Measurements from ENCODE around the gene ABCB4.

ABCB4 gene

DNA sequence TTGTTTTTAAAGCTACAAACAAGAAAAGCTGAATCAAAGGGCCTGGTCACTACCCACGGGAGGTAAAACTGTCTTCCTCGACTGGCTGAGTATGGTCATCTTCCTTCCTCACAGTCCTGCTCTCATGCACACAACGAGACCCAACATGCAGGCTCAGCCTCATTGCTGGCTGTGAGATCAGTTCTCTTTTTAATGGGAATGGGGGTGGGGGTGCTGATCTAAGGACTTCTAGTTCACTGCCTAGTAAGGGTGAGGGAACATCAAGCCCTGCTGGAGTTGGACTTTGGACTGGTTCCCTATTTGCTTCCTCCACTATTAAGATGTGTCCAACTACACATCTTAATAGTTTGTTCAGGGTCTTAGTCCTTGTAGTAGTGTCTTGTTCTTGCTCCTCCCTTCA is 48.2 kb downstream of the ABCB4 start:
- in situ Hi-C loops (cut with MboI; ENCODE audit: low sequenced_read_pairs), result no loop called here

DNA sequence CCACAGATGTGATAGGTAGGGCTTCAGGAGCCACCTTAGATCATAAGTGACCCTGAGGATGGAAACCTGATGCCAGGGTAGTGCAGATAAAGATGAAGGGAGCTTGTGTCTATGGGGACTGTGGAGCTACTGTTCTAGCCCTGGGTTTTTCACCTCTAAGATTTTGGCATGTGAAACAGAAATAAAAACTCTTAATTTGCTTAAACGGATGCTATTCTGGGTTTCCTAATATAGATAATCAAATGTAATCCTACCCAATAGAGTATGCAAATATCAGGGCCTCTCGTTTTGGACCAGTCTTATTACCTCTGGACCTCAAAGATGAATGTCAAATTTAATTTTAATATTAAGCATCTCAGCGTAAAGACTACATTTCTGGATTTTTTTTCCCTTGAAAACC is 49.3 kb downstream of the ABCB4 start:
- in situ Hi-C loops (cut with MboI; ENCODE audit: low sequenced_read_pairs), result no loop called here

- in situ Hi-C loops (cut with MboI; ENCODE audit: low sequenced_read_pairs), result no loop called here
These were observed 51.4 kb downstream of the ABCB4 start for GRCh38 chr7:87424075-87424474.

GRCh38 chr7:87420173-87420572 is 55.3 kb downstream of the ABCB4 start:
- in situ Hi-C loops (cut with MboI; ENCODE audit: low sequenced_read_pairs), result no loop called here

DNA sequence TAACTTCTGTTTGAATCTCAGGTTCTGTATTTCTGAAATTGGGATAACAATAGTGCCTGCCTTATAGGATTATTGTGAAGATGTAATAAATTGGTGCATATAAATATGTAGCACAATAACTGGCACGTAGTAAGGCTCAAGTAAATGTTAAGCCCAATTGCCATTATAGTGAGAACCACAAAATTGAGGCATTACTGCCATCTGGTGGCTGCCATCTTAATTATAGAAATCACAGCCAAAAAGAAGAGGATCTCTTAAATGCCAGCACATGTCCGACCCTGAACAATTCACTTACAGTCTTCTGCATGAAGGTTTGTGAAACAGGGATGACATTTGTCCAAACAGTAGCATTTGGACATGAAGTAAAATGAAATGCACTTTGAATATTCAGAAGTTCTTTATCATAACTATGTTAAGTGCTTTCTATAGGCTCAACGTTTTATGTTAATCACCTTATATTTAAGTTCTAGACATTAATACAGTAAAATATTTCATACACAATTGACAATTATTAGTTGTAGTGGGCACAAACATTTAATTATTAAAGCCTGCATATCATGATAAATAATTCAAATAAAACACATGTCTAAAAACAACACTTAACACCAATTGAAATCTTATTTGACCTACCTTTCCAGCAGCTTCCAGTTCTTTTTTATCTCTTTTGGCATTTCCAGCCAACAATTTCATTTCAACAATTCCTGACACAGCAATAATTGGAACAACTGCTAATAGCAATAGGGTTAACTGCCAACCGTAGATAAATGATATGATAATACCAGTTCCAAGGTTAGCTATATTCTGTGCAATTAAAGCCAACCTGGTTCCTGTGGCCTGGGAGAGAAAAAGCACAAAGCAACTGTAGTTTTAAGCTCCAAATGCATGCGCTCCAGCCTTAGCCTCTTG is 58.5 kb downstream of the ABCB4 start:
- in situ Hi-C loops (cut with MboI; ENCODE audit: low sequenced_read_pairs), result no loop called here

DNA sequence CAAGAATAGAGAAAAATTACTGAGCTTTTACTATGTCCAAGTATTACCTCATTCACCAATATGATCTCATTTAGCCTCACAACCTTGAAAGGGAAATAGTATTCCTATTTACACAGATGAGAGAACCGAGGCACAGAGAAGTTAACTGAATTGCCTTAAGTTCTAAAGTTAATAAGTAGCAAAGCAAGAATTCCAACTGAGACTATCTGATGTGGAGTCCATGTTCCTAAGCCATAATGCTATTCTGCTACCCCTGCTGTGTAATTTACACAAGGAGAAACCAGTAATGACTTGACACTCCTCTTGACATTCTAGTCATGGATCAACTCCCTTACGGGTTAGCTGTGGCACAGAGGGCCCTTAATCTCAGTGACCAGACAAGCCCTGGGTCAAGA is 60.7 kb downstream of the ABCB4 start:
- in situ Hi-C loops (cut with MboI; ENCODE audit: low sequenced_read_pairs), result no loop called here

DNA sequence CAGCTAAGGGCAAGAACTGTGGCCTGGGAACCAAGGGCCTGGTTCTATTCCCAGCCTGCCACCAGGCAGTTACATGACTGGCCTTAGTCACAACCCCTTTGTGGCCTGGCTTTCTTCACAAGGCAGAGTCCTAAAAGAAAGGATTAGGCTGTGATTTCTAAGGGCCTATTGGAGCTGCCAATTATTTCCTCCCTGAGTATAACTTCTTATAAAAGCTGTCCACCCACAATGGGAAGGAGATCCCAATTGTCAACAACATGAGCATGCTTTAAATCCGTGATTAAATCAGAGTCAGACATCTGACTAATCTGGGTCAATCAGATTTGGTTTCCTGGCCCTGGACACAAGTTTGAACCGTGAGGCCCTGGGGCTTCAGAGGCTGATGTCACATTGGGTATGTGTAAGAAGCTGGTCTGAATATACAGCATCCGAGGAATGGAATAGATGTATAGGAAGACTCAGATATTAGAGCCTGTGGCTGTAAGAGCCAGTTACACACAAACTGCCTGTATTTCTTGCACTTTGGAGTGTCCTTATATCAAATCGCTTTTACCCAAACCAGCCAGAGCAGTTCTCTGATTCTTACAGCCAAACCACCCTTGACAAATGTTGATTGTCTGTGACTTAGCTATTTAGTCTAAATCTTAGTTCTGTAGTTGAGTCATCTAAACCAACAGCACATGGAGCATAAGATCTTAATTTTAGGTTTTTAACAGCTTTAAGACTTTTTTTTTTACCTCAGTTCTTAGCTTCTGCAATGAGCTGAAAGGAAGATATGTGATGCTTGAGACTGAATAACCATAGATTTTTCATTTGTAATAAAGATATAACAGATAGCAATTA is 61.3 kb downstream of the ABCB4 start:
- in situ Hi-C loops (cut with MboI; ENCODE audit: low sequenced_read_pairs), result no loop called here

DNA sequence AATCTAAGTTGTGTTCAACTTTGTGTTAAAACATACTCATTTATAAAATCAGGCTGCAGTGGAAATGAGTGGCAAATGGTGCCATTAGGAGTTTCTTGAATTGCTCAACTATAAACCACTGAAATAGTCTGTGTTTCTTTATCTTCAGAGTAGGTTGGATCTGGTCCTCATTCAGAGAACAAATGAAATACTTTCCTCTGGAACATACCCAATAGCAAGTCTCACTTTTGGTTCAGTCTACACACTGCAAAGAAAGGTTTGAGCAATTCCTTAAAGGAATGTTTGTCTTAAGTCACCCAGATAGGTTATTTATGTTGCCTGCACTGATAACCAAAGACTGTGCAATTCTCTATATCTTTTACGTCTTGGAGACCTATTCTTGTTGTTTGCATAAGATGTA is 62.5 kb downstream of the ABCB4 start:
- in situ Hi-C loops (cut with MboI; ENCODE audit: low sequenced_read_pairs), result no loop called here

DNA sequence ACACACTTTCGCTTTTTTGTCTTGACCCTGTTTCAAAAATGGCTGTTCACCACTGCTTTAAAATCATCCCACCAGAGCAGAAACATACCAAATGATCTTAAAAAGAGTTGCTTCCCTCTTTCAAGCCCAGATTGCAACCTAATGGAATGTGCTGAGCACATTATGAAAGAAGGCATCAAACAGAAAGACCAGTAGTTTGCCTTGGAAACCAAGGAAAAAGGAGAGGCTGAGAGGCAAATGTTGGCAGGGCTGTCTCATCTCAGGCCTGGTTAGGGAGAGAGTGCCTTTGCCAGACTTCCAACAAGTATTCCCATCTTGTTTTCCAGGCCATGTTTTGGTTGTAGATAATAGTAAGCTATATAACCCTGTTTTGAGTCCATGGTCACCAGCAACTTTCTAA is 64.3 kb downstream of the ABCB4 start:
- in situ Hi-C loops (cut with MboI; ENCODE audit: low sequenced_read_pairs), result no loop called here

DNA sequence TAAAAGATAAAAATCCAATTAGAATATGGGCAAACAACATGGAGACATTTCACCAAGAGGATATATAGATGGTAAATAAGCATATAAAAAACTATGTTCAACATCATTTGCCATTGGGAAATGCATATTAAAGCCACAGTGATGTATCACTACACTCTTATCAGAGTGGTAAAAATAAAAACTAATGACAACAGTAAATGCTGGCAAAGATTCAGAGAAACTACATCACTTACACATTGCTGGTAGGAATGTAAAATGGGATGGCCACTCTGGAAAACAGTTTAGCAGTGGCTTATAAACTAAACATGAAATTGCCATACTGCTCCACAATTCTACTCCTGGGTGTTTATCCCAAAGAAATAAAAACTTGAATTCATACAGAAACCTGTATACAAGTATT is 70.8 kb downstream of the ABCB4 start:
- in situ Hi-C loops (cut with MboI; ENCODE audit: low sequenced_read_pairs), result no loop called here

DNA sequence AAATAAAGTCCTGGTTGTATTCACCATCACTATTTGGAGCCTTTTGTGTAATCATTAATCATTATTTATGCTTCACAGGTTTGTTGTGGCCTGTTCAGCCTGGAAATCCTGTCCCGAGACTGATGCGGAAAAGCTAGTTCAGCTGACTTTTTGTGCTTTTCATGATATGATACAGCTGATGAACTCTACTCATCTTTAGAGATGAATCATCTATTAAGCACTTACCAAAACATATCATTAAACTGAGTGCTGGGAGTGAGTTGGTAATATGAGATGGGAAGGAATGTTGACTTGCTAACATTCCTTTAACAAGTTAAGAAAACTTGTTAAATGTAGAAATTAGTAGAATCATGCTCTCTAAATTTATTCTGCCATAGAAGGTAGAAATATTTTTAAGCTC is 77.0 kb downstream of the ABCB4 start:
- in situ Hi-C loops (cut with MboI; ENCODE audit: low sequenced_read_pairs), result no loop called here

GRCh38 chr7:87395442-87396020 is 79.9 kb downstream of the ABCB4 start:
- in situ Hi-C loops (cut with MboI; ENCODE audit: low sequenced_read_pairs), result no loop called here

DNA sequence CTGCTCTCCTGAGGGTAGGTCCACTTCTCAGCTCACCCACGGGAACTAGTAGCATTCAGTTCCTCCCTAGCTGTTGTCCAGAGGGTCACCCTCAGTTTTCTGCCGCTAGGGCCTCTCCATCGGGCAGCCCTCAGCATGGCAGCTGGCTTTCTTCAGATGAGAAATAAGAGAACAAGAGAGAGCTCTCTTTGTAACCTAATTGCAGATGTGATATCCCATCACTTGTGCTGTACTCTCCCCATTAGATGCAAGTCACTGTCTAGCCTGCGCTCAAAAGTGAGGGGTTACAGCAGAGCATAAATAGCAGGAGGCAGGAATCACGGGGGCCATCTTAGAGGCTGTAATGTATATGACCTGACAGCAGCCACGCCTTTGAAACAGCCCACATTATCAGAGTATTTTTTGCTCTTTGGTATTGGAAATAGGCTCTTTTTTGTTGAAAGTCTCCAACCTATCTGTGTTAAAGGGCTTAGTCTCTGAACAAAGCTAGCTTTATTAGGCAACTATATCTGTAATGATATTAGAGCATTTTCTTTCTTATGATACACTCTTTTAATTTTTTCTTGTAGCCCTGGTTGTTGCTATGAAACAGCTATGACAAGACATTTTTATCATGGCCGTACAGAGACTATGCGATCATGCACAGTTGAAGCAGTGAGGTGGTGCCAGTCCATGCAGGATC is 84.3 kb downstream of the ABCB4 start:
- in situ Hi-C loops (cut with MboI; ENCODE audit: low sequenced_read_pairs), result no loop called here

DNA sequence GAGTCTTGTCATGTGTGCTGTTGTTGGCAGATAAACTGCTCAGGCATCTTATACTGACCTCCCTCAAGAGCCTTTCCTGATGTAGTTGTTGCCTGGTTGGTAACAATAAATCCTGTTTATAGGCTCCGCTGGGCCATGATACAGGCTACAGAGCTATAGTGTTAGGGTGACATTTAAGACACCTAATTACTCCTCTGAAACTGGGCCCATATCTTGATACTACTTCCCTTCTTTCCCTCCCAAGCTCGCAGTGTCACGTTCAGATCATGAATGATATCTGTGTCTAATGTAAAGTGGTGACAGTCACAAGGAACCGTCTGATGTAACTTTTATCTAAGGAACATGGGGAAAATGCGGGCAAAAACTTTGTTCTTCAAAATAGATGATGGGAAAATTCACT is 94.6 kb downstream of the ABCB4 start:
- in situ Hi-C loops (cut with MboI; ENCODE audit: low sequenced_read_pairs), result no loop called here

DNA sequence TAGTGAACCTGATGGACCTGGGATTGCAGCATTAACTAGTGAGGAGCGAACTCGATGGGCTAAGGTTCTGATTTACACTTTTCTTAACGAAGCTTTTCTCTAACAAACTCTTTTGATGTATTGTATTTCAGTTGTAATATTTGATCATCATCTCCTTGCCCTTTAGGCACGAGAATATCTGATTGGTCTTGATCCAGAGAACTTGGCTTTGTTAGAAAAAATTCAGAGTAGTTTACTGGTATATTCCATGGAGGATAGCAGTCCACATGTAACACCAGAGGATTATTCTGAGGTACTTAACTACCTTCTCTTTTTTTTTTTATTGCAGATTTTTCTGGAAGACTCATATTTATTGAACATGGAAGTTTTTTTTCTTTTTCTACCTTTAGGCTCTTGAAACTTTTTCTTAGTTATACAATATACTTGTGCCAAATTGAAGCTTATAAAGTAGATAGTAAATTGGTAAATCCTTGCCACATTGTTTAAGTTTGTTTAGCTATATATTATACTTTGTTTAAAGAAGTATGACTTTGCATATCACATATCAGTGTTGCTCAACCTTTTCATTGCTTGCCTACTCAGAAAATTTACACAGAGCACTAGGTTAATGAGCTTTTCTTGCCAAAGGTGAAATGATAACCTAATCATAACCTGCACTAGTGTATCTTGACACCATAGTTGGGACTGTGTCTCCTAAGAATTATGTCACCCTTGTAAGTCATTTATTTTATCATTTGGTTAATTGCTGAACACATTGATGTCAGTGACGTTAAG is 99.6 kb downstream of the ABCB4 start:
- in situ Hi-C loops (cut with MboI; ENCODE audit: low sequenced_read_pairs), result no loop called here

- in situ Hi-C loops (cut with MboI; ENCODE audit: low sequenced_read_pairs), result no loop called here
These were observed 104.8 kb downstream of the ABCB4 start for GRCh38 chr7:87370660-87371180.

GRCh38 chr7:87369216-87369615 is 106.3 kb downstream of the ABCB4 start:
- in situ Hi-C loops (cut with MboI; ENCODE audit: low sequenced_read_pairs), result no loop called here

DNA sequence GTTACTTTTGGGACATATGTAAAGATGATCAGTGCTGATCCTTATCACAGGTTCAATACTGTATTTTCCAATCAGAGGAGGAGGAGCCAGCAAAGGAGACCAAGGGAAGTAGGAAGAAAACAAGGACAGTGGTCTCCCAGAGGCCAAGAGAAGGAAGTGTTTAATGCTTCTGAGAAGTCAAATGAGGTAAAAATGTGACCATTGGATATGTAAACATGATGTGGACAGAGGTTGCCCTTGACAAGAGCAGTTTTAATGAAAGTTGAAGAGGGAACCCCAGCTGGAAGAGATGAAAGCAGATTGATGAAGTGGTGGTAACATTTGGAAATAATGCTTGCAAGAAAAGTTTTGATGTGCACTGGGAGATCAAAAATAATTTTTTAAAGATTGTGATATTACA is 111.2 kb downstream of the ABCB4 start:
- in situ Hi-C loops (cut with MboI; ENCODE audit: low sequenced_read_pairs), result no loop called here

GRCh38 chr7:87363342-87363741 is 112.1 kb downstream of the ABCB4 start:
- in situ Hi-C loops (cut with MboI; ENCODE audit: low sequenced_read_pairs), result no loop called here

DNA sequence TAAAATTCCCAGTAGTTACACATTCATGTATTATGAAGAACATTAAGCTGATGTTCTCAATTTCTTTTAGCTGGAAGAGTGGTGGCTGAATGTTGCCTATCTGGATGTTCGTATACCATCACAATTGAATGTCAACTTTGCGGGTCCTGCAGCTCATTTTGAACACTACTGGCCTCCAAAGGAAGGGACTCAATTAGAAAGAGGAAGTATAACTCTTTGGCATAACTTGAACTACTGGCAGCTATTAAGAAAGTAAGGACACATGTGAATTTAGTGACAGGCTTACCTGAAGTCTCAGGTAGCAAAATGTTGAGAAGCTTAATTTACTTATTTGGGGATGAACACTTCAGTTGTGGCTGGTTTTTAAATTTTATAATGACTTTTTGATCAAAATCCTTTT is 114.2 kb downstream of the ABCB4 start:
- in situ Hi-C loops (cut with MboI; ENCODE audit: low sequenced_read_pairs), result no loop called here

All from HL-60/S4 treated with retinoic acid at 250 ng/mL for 4 days and 3 days (cell line).